Upper lobe of left lung (tissue), 4 donors: Measurements from ENCODE around the gene GPATCH4.

Source experiments
- EP300 ChIP-seq, 4 donors: sonication (generic); formaldehyde crosslinking; IDR thresholded peaks; one replicate each; pipeline ENCODE4 v1.5.1; 2017; ENCODE audit warnings: antibody characterized with exemption in 4 of 4, control low read depth in 2 of 4
- POLR2A ChIP-seq, 4 donors: fragments of 450-650 bp; IDR thresholded peaks; one replicate each; pipeline ENCODE4 v1.5.1; 2016 to 2017; ENCODE audit warnings: antibody characterized with exemption in 4 of 4, mild to moderate bottlenecking in 2 of 4
- POLR2AphosphoS5 ChIP-seq, 2 donors: sonication (generic); formaldehyde crosslinking; IDR thresholded peaks; one replicate each; pipeline ENCODE4 v1.5.1; 2017; ENCODE audit warnings: antibody characterized with exemption in 2 of 2
- TF ChIP-seq, protein P1 (sequence below), 6 experiments: fragments of 450-650 bp in 4 of 6; fragments of 200-600 bp in 2 of 6; sonication (generic) in 2 of 6; IDR thresholded peaks; one replicate each; pipeline ENCODE4 v1.5.1; 2016 to 2019; ENCODE audit warnings: antibody characterized with exemption in 6 of 6

GRCh38 chr1:156629823-156630449 is 28.7 kb upstream of the GPATCH4 start:
- TF ChIP-seq, protein P1, sequence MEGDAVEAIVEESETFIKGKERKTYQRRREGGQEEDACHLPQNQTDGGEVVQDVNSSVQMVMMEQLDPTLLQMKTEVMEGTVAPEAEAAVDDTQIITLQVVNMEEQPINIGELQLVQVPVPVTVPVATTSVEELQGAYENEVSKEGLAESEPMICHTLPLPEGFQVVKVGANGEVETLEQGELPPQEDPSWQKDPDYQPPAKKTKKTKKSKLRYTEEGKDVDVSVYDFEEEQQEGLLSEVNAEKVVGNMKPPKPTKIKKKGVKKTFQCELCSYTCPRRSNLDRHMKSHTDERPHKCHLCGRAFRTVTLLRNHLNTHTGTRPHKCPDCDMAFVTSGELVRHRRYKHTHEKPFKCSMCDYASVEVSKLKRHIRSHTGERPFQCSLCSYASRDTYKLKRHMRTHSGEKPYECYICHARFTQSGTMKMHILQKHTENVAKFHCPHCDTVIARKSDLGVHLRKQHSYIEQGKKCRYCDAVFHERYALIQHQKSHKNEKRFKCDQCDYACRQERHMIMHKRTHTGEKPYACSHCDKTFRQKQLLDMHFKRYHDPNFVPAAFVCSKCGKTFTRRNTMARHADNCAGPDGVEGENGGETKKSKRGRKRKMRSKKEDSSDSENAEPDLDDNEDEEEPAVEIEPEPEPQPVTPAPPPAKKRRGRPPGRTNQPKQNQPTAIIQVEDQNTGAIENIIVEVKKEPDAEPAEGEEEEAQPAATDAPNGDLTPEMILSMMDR (IDR thresholded peaks at IDR 0.05) = no peak
- TF ChIP-seq POLR2A (IDR thresholded peaks at IDR 0.05) (no peak), POLR2AphosphoS5 (IDR thresholded peaks at IDR 0.05) (no peak), EP300 (IDR thresholded peaks at IDR 0.05) (no peak)
